ENCODE measurements around the gene DBNDD1.
A peak's percentile ranks its signal among the peaks of the same experiment; 100 is the strongest.

The DBNDD1 gene

GRCh38 chr16:89960966-89961365 lies 58.3 kb downstream of the DBNDD1 start:
- no peak for DNase-seq (ENCODE audit: low spot score)

- DNase-seq (ENCODE audit: low spot score): no peak
These were observed 60.7 kb downstream of the DBNDD1 start for GRCh38 chr16:89958596-89958995.

- peak; percentile 7 for DNase-seq (ENCODE audit: low spot score)
These were observed 61.2 kb downstream of the DBNDD1 start for GRCh38 chr16:89958068-89958467.

GRCh38 chr16:89957216-89957785 lies 62.0 kb downstream of the DBNDD1 start:
- no peak for DNase-seq (ENCODE audit: low spot score)

GRCh38 chr16:89956505-89957215 lies 62.6 kb downstream of the DBNDD1 start:
- DNase-seq (ENCODE audit: low spot score): no peak

- no peak for DNase-seq (ENCODE audit: low spot score)
These were observed 64.1 kb downstream of the DBNDD1 start for GRCh38 chr16:89955001-89955685.
